HepG2 (cell line): ENCODE results near the gene SLC30A4. TPM values are rescaled to one million over a fixed set of nuclear protein-coding genes. Genes with fewer than 3 reads are reported as not detected.

Experiments used
- ATF6 ChIP-seq: sonication (generic); formaldehyde crosslinking; conservative IDR thresholded peaks from 2 replicates; pipeline ENCODE4 v1.4.0; 2020; ENCODE audit warnings: missing genetic modification reagents
- DRAP1 ChIP-seq: IDR thresholded peaks from 2 replicates; pipeline ENCODE4 v1.6.1; 2016; ENCODE audit warnings: missing genetic modification reagents, missing compliant biosample characterization
- HDAC2 ChIP-seq: sonication (generic); formaldehyde crosslinking; IDR thresholded peaks from 2 replicates; pipeline ENCODE4 v1.4.0; 2020; ENCODE audit warnings: missing genetic modification reagents
- HNF1A ChIP-seq, 2 experiments: sonication (generic) in 1 of 2; formaldehyde crosslinking in 1 of 2; IDR thresholded peaks; 2 replicates each; pipeline versions ENCODE4 v1.4.0 to v1.6.1; 2016 to 2020; ENCODE audit warnings: borderline replicate concordance in 1 of 2, low read depth in 1 of 2, mild to moderate bottlenecking in 1 of 2, missing genetic modification reagents in 1 of 2
- KDM1A ChIP-seq: IDR thresholded peaks from 2 replicates; pipeline ENCODE4 v1.6.1; 2016; ENCODE audit warnings: missing compliant biosample characterization
- MAFK ChIP-seq, 2 experiments: IDR thresholded peaks in 1 of 2; conservative IDR thresholded peaks in 1 of 2; 2 replicates each; pipeline ENCODE4 v1.6.1; 2011; ENCODE audit warnings: improper control_type of control experiment in 2 of 2, low read length in 2 of 2
- MYC ChIP-seq: sonication (generic); formaldehyde crosslinking; IDR thresholded peaks from 2 replicates; pipeline ENCODE4 v1.9.0; 2021; ENCODE audit warnings: missing genetic modification reagents, borderline replicate concordance
- PITX1 ChIP-seq: sonication (generic); formaldehyde crosslinking; IDR thresholded peaks from 2 replicates; pipeline ENCODE4 v1.5.1; 2020; ENCODE audit warnings: mild to moderate bottlenecking, missing genetic modification reagents
- POLR2AphosphoS5 ChIP-seq: IDR thresholded peaks from 2 replicates; pipeline ENCODE4 v1.6.1; 2012; ENCODE audit warnings: low read depth, low read length
- RBAK ChIP-seq: sonication (generic); formaldehyde crosslinking; IDR thresholded peaks from 2 replicates; pipeline ENCODE4 v1.5.1; 2020; ENCODE audit warnings: mild to moderate bottlenecking, missing genetic modification reagents
- SP2 ChIP-seq: sonication (generic); formaldehyde crosslinking; IDR thresholded peaks from 2 replicates; pipeline ENCODE4 v1.5.1; 2020; ENCODE audit warnings: mild to moderate bottlenecking, missing genetic modification reagents
- TBX3 ChIP-seq: fragments of 450-650 bp; IDR thresholded peaks from 2 replicates; pipeline ENCODE4 v1.6.1; 2017; ENCODE audit warnings: antibody characterized with exemption, mild to moderate bottlenecking, inconsistent platforms, borderline replicate concordance
- ZBTB43 ChIP-seq: sonication (generic); formaldehyde crosslinking; conservative IDR thresholded peaks from 2 replicates; pipeline ENCODE4 v1.4.0; 2020; ENCODE audit warnings: missing genetic modification reagents
- ZNF329 ChIP-seq: sonication (generic); formaldehyde crosslinking; IDR thresholded peaks from 2 replicates; pipeline ENCODE4 v1.9.0; 2021; ENCODE audit warnings: low read depth, mild to moderate bottlenecking, missing genetic modification reagents
- ZNF644 ChIP-seq: IDR thresholded peaks from 2 replicates; pipeline ENCODE4 v1.6.1; 2016; ENCODE audit warnings: low read depth
- ZNF747 ChIP-seq: sonication (generic); formaldehyde crosslinking; IDR thresholded peaks from 2 replicates; pipeline ENCODE4 v1.8.1; 2023; ENCODE audit warnings: missing genetic modification reagents, mild to moderate bottlenecking, borderline replicate concordance
- ZZZ3 ChIP-seq: sonication (generic); formaldehyde crosslinking; IDR thresholded peaks from 2 replicates; pipeline ENCODE4 v1.4.0; 2020; ENCODE audit warnings: missing genetic modification reagents, mild to moderate bottlenecking, borderline replicate concordance
- polyA plus RNA-seq, 8 experiments: library from polyadenylated mRNA; depleted of rRNA in 3 of 8; stranded (reverse) in 7 of 8; unstranded in 1 of 8; fragments of >200 nt; fragmentation: Illumina TruSeq in 4 of 8; extraction: Trizol in 4 of 8; gene quantifications; 2 replicates each; pipeline versions ENCODE4 v1.2.1 to v1.2.3, GENCODE V29; 2011 to 2016; ENCODE audit warnings: low read depth in 4 of 8, missing spikeins in 1 of 8, mixed read lengths in 1 of 8; ENCODE audit not compliant: insufficient read depth in 1 of 8
- total RNA-seq, 5 experiments: library from RNA; depleted of rRNA; stranded (reverse); fragments of >200 nt; fragmentation: Illumina TruSeq; extraction: Trizol; gene quantifications; 2 replicates each; pipeline ENCODE4 v1.2.3, GENCODE V29; 2016; ENCODE audit warnings: low read depth in 1 of 5

SLC30A4 gene
- total and polyA plus RNA-seq, 2 of the 13 experiments (the other 11 are each of a cell fraction or from before 2014, with no cell fraction given) = 0.01 to 0.04 TPM

- no peak for TF ChIP-seq RBAK
- TF ChIP-seq ATF6 (CRISPR knock-in tag) = no peak
- no peak for TF ChIP-seq KDM1A (CRISPR knock-in tag)
- 0 out of 2 replicates have a peak, but pooled peaks have one; percentile 25 for TF ChIP-seq POLR2AphosphoS5
- TF ChIP-seq MAFK (conservative IDR thresholded peaks at IDR 0.05 in 1 of 2, IDR thresholded peaks at IDR 0.05 in 1 of 2; ENCODE audit: low read length in 2 of 2) = no peak
- TF ChIP-seq TBX3 = no peak
- no peak for TF ChIP-seq ZZZ3
- TF ChIP-seq ZNF644 (CRISPR knock-in tag) = peak; percentile 98
- TF ChIP-seq HNF1A (IDR thresholded peaks at IDR 0.05; ENCODE audit: low read depth) = no peak
- TF ChIP-seq HNF1A (CRISPR knock-in tag; IDR thresholded peaks at IDR 0.05; ENCODE audit: borderline replicate concordance) = no peak
- no peak for TF ChIP-seq ZBTB43 (CRISPR knock-in tag)
- no peak for TF ChIP-seq ZNF329 (CRISPR knock-in tag)
- TF ChIP-seq ZNF747 (CRISPR knock-in tag) = no peak
- TF ChIP-seq SP2 = no peak
- peak; percentile 60; the same call in 1 of the 2 replicates for TF ChIP-seq MYC
- TF ChIP-seq HDAC2 (CRISPR knock-in tag) = no peak
- no peak for TF ChIP-seq PITX1 (CRISPR knock-in tag)
- peak; percentile 35; the same call in 1 of the 2 replicates for TF ChIP-seq DRAP1
Measured at GRCh38 chr15:45548753-45549520, 26.4 kb upstream of the SLC30A4 start (continued).
